Fibroblast of the aortic adventitia (primary cell): ENCODE data around the gene ERCC3. TPM values are rescaled to one million over a fixed set of nuclear protein-coding genes. Genes with fewer than 3 reads are reported as not detected.

Source experiments
- DNase-seq: peaks from one replicate; pipeline ENCODE4 v3.0.0-alpha.2; 2010; ENCODE audit warnings: low read depth
- H3K4me3 ChIP-seq: 2 replicates; pipeline ENCODE4 v1.5.1; 2011; ENCODE audit warnings: low read depth, mild to moderate bottlenecking, control low read depth, low read length, moderate library complexity
- CTCF ChIP-seq: IDR thresholded peaks from 2 replicates; pipeline ENCODE4 v1.5.1; 2011; ENCODE audit warnings: mild to moderate bottlenecking, low read length, control low read depth, inconsistent platforms; ENCODE audit not compliant: insufficient read depth
- total RNA-seq: library from RNA; depleted of rRNA; stranded (reverse); fragments of >200 nt; gene quantifications from 2 replicates; pipeline ENCODE4 v1.2.3, GENCODE V29; 2012; ENCODE audit warnings: low replicate concordance

Gene ERCC3
- total RNA-seq, 1 donor: 35.4 TPM

- DNase-seq: no peak
- H3K4me3 ChIP-seq: no peak overlapping the region
- TF ChIP-seq CTCF: no peak
Measured at GRCh38 chr2:127270663-127271062, 23.3 kb downstream of the ERCC3 start.

GRCh38 chr2:127261804-127262406, 32.0 kb downstream of the ERCC3 start:
- TF ChIP-seq CTCF: no peak
- H3K4me3 ChIP-seq: no peak overlapping the region
- peak; percentile 86 for DNase-seq

GRCh38 chr2:127259355-127259754, 34.6 kb downstream of the ERCC3 start:
- no peak overlapping the region for H3K4me3 ChIP-seq
- no peak for DNase-seq
- no peak for TF ChIP-seq CTCF

DNA sequence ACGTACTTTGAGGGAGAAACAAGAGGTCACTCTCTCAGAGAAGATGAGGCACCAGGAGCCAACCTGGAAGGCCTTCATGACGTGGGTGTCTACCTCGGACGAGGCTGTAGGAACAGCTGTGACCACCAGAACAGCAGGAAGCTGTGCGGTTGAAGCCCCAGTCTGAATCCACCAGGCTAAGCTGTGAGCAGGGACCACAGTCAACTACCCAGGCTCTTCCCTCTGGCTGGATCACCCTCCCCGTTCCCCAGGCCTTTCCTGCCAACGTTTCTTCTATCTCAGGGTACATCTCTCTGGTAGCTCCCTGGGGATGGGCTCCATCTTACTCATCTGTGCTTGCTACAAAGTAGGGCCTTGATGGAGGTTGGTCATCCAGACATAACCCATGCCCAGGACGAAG, 37.1 kb downstream of the ERCC3 start:
- no peak for DNase-seq
- no peak for TF ChIP-seq CTCF
- H3K4me3 ChIP-seq: no peak overlapping the region

DNA sequence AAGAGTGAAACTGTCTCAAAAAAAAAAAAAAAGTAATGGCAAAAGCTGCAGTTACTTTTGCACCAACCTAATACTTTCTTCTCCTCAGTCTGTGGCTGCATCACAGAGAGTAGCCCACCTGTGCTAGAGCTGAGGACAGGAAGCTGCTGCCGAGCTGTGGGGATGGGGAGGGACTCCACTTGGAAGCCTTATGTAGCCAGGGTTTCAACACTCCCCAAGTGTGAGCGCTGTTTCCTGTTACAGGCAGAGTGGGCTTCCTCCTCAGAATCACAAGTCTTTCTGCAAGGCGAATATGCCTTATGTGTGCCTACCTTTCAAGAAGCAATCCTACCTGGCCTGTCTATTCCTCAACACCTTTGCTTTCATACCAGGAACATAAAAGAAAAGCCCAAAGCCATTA, 37.6 kb downstream of the ERCC3 start:
- no peak overlapping the region for H3K4me3 ChIP-seq
- TF ChIP-seq CTCF: no peak
- DNase-seq: no peak

DNA sequence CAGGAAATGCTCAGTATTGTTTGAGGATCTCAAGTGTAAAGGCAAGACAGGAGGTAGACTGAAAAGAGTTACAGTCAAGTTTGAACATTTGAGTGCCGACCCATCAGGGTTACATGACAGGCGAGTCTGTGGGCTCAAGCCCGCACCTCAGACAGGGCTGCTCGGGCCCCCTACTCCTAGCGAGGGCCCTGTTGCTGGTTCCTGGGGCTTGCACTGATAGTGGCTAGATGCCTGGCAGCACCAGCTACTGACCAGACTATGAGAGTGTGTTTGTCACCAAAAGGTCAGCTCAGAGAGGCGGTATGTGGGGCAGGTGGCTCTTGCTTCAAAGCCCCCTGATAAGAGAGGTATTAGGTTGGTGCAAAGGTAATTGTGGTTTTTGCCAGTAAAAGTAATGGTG, 38.2 kb downstream of the ERCC3 start:
- DNase-seq: no peak
- H3K4me3 ChIP-seq: no peak overlapping the region
- TF ChIP-seq CTCF: no peak

DNA sequence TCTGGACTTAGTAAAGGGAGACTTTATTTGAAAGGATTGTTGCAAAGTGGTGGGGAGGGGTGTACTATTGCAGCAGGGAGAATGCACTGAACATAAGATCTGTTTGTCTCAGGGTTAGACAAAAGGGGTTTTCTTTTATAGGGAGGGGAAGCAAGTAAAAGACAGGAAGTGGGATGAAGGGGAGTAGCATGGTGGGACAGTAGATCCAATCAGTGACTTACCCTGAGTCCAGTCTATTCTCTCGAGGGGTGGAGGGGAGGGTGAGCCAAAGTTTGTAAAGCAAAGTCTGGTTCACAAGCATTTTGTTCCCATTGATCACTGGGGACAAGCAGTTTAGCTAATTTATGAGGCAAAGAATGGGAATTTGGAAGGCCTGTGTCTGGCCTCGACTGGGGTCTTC, 38.8 kb downstream of the ERCC3 start:
- TF ChIP-seq CTCF: no peak
- no peak for DNase-seq
- H3K4me3 ChIP-seq: no peak overlapping the region
